ENCODE measurements around the gene CENPQ. TPM values are rescaled to one million over a fixed set of nuclear protein-coding genes. Genes with fewer than 3 reads are reported as not detected.

Gene CENPQ
- total and polyA plus RNA-seq, 4 donors = 0.70 to 3.5 (median 1.4) TPM

- no peak for TF ChIP-seq ATF3 (IDR thresholded peaks at IDR 0.05)
- no peak for TF ChIP-seq NR2F2 (IDR thresholded peaks at IDR 0.05)
- peak; percentile 93 to 94 for TF ChIP-seq HNF4A (conservative IDR thresholded peaks at IDR 0.05)
- peak; percentile 92 for TF ChIP-seq SP1 (IDR thresholded peaks at IDR 0.05)
- TF ChIP-seq CTCF (IDR thresholded peaks at IDR 0.05; ENCODE audit: low read depth, low read length, missing input control) = no peak
- TF ChIP-seq HNF4G (IDR thresholded peaks at IDR 0.05) = peak; percentile 79
- peak; percentile 77 to 85 for TF ChIP-seq RXRA (IDR thresholded peaks at IDR 0.05)
- peak; percentile 62 to 65 for TF ChIP-seq JUND (IDR thresholded peaks at IDR 0.05)
Measured at GRCh38 chr6:49522710-49523593, 59.8 kb downstream of the CENPQ start (continued).

GRCh38 chr6:49523901-49524300 lies 60.7 kb downstream of the CENPQ start:
- no peak for DNase-seq (ENCODE audit: low spot score)
- WGBS = 39% methylated on average over 1 of the region's 1 CpG
- peak overlapping the region in 1 of 2 donors; percentile 57 for H3K27ac ChIP-seq (ENCODE audit: low read depth in 1 of 2, low read length in 2 of 2)
- H3K9me3 ChIP-seq (ENCODE audit: control insufficient read depth in 4 of 4, low read length in 3 of 4) = no peaks in the 10 kb centered on the region
- H3K27me3 ChIP-seq (ENCODE audit: control insufficient read depth in 4 of 4, insufficient read depth in 4 of 4, low read length in 3 of 4) = no peaks in the 10 kb centered on the region
- no peak overlapping the region for H3K9ac ChIP-seq (ENCODE audit: low read depth in 1 of 2, low read length in 2 of 2)
- H3K36me3 ChIP-seq (ENCODE audit: control insufficient read depth in 4 of 4, insufficient read depth in 3 of 4, low read depth in 1 of 4, low read length in 3 of 4) = no peaks in the 10 kb centered on the region
- H3K4me3 ChIP-seq (ENCODE audit: low read depth in 1 of 3, low read length in 3 of 3) = no peak overlapping the region
- TF ChIP-seq SP1 (IDR thresholded peaks at IDR 0.05) (peak; percentile 73), RXRA (IDR thresholded peaks at IDR 0.05) (peak; percentile 76 to 81), CTCF (IDR thresholded peaks at IDR 0.05; ENCODE audit: low read depth, low read length, missing input control) (no peak), YY1 (IDR thresholded peaks at IDR 0.05) (no peak), EGR1 (IDR thresholded peaks at IDR 0.05; ENCODE audit: low read depth in 2 of 2) (peak in 1 of 2 donors; percentile 41), HNF4A (conservative IDR thresholded peaks at IDR 0.05) (peak; percentile 95), NR2F2 (IDR thresholded peaks at IDR 0.05) (no peak), GABPA (IDR thresholded peaks at IDR 0.05 in 1 of 2, conservative IDR thresholded peaks at IDR 0.05 in 1 of 2) (no peak), JUND (IDR thresholded peaks at IDR 0.05) (peak; percentile 30 to 84), ZBTB33 (IDR thresholded peaks at IDR 0.05) (peak; percentile 50), TAF1 (conservative IDR thresholded peaks at IDR 0.05) (no peak), HNF4G (IDR thresholded peaks at IDR 0.05) (peak; percentile 76), ATF3 (IDR thresholded peaks at IDR 0.05) (peak; percentile 39), FOXA1 (IDR thresholded peaks at IDR 0.05) (no peak), RAD21 (IDR thresholded peaks at IDR 0.05) (peak; percentile 11 to 24), MAX (IDR thresholded peaks at IDR 0.05) (peak; percentile 31), REST (IDR thresholded peaks at IDR 0.05) (no peak), FOXA2 (IDR thresholded peaks at IDR 0.05) (peak; percentile 11)
- H3K4me1 ChIP-seq (ENCODE audit: control insufficient read depth in 4 of 4, insufficient read depth in 4 of 4, low read length in 3 of 4) = peaks cover 12 to 56% (median 50%) of the 10 kb centered on the region in 4 donors

All from liver (tissue), 9 donors.